Measurements from ENCODE around the gene DOCK6.

The DOCK6 gene, protein sequence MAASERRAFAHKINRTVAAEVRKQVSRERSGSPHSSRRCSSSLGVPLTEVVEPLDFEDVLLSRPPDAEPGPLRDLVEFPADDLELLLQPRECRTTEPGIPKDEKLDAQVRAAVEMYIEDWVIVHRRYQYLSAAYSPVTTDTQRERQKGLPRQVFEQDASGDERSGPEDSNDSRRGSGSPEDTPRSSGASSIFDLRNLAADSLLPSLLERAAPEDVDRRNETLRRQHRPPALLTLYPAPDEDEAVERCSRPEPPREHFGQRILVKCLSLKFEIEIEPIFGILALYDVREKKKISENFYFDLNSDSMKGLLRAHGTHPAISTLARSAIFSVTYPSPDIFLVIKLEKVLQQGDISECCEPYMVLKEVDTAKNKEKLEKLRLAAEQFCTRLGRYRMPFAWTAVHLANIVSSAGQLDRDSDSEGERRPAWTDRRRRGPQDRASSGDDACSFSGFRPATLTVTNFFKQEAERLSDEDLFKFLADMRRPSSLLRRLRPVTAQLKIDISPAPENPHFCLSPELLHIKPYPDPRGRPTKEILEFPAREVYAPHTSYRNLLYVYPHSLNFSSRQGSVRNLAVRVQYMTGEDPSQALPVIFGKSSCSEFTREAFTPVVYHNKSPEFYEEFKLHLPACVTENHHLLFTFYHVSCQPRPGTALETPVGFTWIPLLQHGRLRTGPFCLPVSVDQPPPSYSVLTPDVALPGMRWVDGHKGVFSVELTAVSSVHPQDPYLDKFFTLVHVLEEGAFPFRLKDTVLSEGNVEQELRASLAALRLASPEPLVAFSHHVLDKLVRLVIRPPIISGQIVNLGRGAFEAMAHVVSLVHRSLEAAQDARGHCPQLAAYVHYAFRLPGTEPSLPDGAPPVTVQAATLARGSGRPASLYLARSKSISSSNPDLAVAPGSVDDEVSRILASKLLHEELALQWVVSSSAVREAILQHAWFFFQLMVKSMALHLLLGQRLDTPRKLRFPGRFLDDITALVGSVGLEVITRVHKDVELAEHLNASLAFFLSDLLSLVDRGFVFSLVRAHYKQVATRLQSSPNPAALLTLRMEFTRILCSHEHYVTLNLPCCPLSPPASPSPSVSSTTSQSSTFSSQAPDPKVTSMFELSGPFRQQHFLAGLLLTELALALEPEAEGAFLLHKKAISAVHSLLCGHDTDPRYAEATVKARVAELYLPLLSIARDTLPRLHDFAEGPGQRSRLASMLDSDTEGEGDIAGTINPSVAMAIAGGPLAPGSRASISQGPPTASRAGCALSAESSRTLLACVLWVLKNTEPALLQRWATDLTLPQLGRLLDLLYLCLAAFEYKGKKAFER (N-terminal part only)

DNA sequence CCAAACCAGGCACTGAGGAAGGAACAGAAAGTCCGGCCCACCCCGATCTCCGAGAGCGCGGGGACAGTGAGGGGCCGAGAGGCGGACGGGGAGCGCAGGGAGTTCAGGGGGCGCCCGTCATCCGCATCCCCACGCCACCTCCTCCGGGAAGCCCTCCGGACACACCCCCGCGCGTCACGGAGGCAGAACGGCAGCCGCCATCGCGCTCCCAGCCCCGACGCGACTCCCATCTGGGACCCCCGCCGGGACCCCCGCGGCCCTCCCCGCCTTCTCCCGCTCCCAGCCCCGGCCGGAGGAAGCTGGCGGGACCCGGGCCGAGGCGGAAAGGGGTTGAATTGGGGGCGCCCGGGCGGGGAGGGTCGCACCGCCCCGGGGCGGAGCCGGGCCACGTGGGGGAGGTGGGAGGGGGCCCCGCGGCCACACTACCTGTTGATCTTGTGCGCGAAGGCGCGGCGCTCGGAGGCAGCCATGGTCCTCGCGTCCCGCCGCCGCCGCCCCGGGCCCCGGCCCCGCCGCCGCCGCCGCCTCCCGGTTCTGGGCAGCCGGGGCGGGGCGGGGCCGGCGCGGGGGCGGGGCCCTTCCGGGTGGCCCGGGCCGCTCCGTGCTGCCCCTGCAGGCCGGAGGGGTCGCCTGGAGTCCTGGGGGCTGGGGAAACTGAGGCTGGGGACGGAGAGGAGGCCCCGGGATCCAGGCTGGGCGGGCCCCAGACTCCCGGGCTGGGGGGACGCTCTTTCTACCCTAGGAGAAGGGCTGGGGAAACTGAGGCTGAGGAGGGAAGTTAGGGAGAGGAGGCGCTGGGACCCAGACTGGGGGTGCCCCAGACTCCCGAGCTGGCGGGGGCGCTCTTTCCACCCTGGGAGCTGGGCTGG, at the start of gene DOCK6:
Gene DOCK6 (minus strand): TSS at position 554 of the 869 bp plus-strand sequence. CDS start 84 bp downstream, at position 470.
- peak within 1 kb of the TSS; percentile 67 for H3K4me3 ChIP-seq (replicated peaks; ENCODE audit: low read depth, low read length)
- TF ChIP-seq, protein P1, sequence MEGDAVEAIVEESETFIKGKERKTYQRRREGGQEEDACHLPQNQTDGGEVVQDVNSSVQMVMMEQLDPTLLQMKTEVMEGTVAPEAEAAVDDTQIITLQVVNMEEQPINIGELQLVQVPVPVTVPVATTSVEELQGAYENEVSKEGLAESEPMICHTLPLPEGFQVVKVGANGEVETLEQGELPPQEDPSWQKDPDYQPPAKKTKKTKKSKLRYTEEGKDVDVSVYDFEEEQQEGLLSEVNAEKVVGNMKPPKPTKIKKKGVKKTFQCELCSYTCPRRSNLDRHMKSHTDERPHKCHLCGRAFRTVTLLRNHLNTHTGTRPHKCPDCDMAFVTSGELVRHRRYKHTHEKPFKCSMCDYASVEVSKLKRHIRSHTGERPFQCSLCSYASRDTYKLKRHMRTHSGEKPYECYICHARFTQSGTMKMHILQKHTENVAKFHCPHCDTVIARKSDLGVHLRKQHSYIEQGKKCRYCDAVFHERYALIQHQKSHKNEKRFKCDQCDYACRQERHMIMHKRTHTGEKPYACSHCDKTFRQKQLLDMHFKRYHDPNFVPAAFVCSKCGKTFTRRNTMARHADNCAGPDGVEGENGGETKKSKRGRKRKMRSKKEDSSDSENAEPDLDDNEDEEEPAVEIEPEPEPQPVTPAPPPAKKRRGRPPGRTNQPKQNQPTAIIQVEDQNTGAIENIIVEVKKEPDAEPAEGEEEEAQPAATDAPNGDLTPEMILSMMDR (IDR thresholded peaks at IDR 0.05; ENCODE audit: insufficient read depth, low read length, poor library complexity, severe bottlenecking), result peak; percentile 65

DNA sequence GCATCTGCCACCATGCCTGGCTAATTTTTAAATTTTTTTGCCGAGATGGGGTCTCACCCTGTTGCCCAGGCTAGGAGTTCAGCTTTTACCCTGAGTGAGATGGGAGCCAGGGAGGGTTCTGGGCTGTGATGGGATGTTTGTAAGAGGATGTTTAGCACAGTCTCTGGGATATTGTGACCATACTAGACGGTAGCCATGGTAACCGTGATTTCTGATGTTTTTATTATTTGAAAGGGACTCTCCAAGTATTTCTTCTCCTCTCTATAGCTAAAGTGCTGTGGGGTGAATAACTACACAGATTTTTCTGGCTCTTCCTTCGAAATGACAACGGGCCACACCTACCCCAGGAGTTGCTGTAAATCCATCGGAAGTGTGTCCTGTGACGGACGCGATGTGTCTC, 44.0 kb upstream of the DOCK6 start:
- no peak for DNase-seq (ENCODE audit: extremely low read depth, insufficient read length)
- TF ChIP-seq, protein P1 (IDR thresholded peaks at IDR 0.05; ENCODE audit: insufficient read depth, low read length, poor library complexity, severe bottlenecking), result no peak
- H3K4me3 ChIP-seq (replicated peaks; ENCODE audit: low read depth, low read length), result no peak overlapping the region

More for the DNA sequence above, at the start of gene DOCK6:
- Histone ChIP-seq H3K36me3 (ENCODE audit: control insufficient read depth, insufficient read depth, low read length) (no peaks in the 10 kb centered on the region), H3K27me3 (replicated peaks; ENCODE audit: control insufficient read depth, insufficient read depth, low read length) (no peaks in the 10 kb centered on the region)
- no peak for DNase-seq (ENCODE audit: extremely low read depth, insufficient read length)

DNA sequence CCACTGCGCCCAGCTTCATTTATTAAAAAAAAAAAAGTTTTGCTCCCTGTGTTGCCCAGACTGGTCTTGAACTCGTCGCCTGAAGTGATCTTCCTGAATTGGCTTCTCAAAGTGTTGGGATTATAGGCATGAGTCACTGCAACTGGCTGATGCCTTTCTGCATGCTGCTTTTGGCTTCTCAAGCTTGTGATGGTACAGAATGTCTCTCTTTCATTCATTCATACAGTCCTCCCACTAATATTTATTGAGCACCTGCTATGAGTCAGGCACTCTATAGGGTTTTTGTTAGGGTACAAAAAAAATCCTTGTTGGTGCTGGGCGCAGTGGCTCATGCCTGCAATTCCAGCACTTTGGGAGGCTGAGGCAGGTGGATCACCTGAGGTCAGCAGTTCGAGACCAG, 42.6 kb upstream of the DOCK6 start:
- Histone ChIP-seq H3K27me3 (replicated peaks; ENCODE audit: control insufficient read depth, insufficient read depth, low read length) (no peaks in the 10 kb centered on the region), H3K36me3 (ENCODE audit: control insufficient read depth, insufficient read depth, low read length) (no peaks in the 10 kb centered on the region), H3K4me3 (replicated peaks; ENCODE audit: low read depth, low read length) (no peak overlapping the region)
- no peak for DNase-seq (ENCODE audit: extremely low read depth, insufficient read length)
- TF ChIP-seq, protein P1 (IDR thresholded peaks at IDR 0.05; ENCODE audit: insufficient read depth, low read length, poor library complexity, severe bottlenecking), result no peak

More for the DNA sequence above, 44.0 kb upstream of the DOCK6 start:
- Histone ChIP-seq H3K36me3 (ENCODE audit: control insufficient read depth, insufficient read depth, low read length) (no peaks in the 10 kb centered on the region), H3K27me3 (replicated peaks; ENCODE audit: control insufficient read depth, insufficient read depth, low read length) (no peaks in the 10 kb centered on the region)

DNA sequence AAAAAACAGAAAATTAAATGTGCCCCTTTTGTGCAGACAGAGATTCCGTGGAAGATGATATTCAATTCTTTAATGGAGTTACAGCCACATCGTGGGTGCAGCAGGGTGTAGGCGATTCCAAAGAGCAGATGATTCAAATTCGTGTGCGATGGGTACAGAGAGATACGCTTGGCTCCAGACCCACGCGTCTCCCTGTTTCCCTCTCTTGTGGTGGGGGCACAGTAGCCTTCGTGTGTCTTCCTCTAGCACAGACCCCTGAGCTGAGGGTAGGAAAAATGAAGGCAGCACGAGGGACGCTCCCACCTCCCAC, 38.4 kb upstream of the DOCK6 start:
- Histone ChIP-seq H3K36me3 (ENCODE audit: control insufficient read depth, insufficient read depth, low read length) (no peaks in the 10 kb centered on the region), H3K27me3 (replicated peaks; ENCODE audit: control insufficient read depth, insufficient read depth, low read length) (no peaks in the 10 kb centered on the region), H3K4me3 (replicated peaks; ENCODE audit: low read depth, low read length) (no peak overlapping the region)
- DNase-seq (ENCODE audit: extremely low read depth, insufficient read length), result no peak
- TF ChIP-seq, protein P1 (IDR thresholded peaks at IDR 0.05; ENCODE audit: insufficient read depth, low read length, poor library complexity, severe bottlenecking), result no peak
